Endothelial cell (in vitro differentiated cells): Measurements from ENCODE around the gene GSK3B. TPM values are rescaled to one million over a fixed set of nuclear protein-coding genes. Genes with fewer than 3 reads are reported as not detected.
A peak's percentile ranks its signal among the peaks of the same experiment; 100 is the strongest.
"Not testable (repeated sequence)": the region's sequence is repeated elsewhere in the genome, so short reads cannot be mapped to it uniquely, and the experiment has no call there.

Experiments used
- DNase-seq: peaks from one replicate; pipeline ENCODE4 v3.0.0; 2021; ENCODE audit warnings: low spot score
- H3K27ac Mint-ChIP-seq: one replicate; pipeline ENCODE4 v1.8.0; 2021; ENCODE audit warnings: mixed read lengths, inconsistent platforms; ENCODE audit not compliant: unreplicated experiment
- H3K27me3 Mint-ChIP-seq: one replicate; pipeline ENCODE4 v1.8.0; 2021; ENCODE audit warnings: mild to moderate bottlenecking, moderate library complexity, mixed read lengths, inconsistent platforms; ENCODE audit not compliant: unreplicated experiment
- H3K36me3 Mint-ChIP-seq: one replicate; pipeline ENCODE4 v1.8.0; 2021; ENCODE audit warnings: mild to moderate bottlenecking, low read depth, mixed read lengths, inconsistent platforms; ENCODE audit not compliant: unreplicated experiment
- H3K4me1 Mint-ChIP-seq: one replicate; pipeline ENCODE4 v1.8.0; 2021; ENCODE audit warnings: mild to moderate bottlenecking, mixed read lengths, inconsistent platforms; ENCODE audit not compliant: unreplicated experiment
- H3K4me3 Mint-ChIP-seq: one replicate; pipeline ENCODE4 v1.8.0; 2021; ENCODE audit warnings: mild to moderate bottlenecking, mixed read lengths, inconsistent platforms; ENCODE audit not compliant: unreplicated experiment
- H3K9me3 Mint-ChIP-seq: one replicate; pipeline ENCODE4 v1.8.0; 2021; ENCODE audit warnings: mixed read lengths, inconsistent platforms; ENCODE audit not compliant: unreplicated experiment
- total RNA-seq: library from RNA; stranded (reverse); fragmentation: NEBNext Ultra II Directional; extraction: Animal tissue kit (Norgen Biotek cat#: 25700); gene quantifications from one replicate; pipeline ENCODE4 v1.2.1, GENCODE V29; 2021; ENCODE audit not compliant: unreplicated experiment
- TF ChIP-seq, protein P1 (sequence below): fragments of 200-600 bp; sonication (generic); IDR thresholded peaks from one replicate; pipeline ENCODE4 v1.5.0; 2021; ENCODE audit warnings: antibody characterized with exemption; ENCODE audit not compliant: unreplicated experiment

Gene GSK3B
- total RNA-seq, 1 donor from 2014 or later: 78.6 TPM

DNA sequence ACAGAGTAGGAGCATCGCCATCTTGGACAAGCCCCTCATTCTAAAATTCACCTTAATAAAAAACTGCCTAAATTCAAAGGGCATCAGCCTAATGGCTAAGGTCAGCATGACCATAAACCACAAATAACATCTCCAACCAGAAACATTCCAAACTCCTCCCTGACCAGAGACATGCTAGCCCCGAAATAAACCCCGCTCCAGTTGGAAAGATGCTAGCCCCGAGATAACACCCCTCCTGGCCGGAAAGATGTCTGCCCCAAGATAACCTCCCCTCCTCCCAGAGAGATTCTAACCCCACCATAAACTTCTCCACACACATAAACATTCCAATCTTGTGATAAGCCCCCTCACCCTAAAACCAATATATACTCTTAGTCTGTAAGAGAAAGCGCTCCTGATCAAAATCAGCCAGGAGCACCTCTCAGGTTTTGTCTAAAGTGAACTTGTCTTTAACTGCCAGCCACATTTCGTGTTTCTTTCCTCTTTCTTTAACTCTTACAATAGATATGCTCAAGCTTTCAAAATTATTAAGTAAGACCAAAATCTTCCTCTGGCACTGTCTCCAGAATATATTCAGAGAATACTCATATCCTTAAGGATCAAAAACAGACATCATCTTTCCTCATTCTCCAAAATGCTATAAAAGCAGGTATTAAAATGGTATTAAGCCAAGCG is 104.1 kb downstream of the GSK3B start:
- H3K9me3 Mint-ChIP-seq: peaks cover 4% of the 10 kb centered on the region
- TF ChIP-seq, protein P1, sequence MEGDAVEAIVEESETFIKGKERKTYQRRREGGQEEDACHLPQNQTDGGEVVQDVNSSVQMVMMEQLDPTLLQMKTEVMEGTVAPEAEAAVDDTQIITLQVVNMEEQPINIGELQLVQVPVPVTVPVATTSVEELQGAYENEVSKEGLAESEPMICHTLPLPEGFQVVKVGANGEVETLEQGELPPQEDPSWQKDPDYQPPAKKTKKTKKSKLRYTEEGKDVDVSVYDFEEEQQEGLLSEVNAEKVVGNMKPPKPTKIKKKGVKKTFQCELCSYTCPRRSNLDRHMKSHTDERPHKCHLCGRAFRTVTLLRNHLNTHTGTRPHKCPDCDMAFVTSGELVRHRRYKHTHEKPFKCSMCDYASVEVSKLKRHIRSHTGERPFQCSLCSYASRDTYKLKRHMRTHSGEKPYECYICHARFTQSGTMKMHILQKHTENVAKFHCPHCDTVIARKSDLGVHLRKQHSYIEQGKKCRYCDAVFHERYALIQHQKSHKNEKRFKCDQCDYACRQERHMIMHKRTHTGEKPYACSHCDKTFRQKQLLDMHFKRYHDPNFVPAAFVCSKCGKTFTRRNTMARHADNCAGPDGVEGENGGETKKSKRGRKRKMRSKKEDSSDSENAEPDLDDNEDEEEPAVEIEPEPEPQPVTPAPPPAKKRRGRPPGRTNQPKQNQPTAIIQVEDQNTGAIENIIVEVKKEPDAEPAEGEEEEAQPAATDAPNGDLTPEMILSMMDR: no peak
- DNase-seq: no peak
- H3K4me3 Mint-ChIP-seq: peak overlapping the region; percentile 1
- H3K36me3 Mint-ChIP-seq: peaks cover 3% of the 10 kb centered on the region
- no peak overlapping the region for H3K27ac Mint-ChIP-seq
- H3K4me1 Mint-ChIP-seq: peaks cover 8% of the 10 kb centered on the region
- peaks cover 5% of the 10 kb centered on the region for H3K27me3 Mint-ChIP-seq

DNA sequence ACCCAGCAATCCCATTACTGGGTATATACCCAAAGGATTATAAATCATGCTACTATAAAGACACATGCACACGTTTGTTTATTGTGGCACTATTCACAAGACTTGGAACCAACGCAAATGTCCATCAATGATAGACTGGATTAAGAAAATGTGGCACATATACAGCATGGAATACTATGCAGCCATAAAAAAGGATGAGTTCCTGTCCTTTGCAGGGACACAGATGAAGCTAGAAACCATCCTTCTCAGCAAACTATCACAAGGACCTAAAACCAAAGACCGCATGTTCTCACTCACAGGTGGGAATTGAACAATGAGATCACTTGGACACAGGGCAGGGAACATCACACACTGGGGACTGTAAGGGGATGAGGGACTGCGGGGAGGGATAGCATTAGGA is 107.4 kb downstream of the GSK3B start:
- peaks cover 11% of the 10 kb centered on the region for H3K27me3 Mint-ChIP-seq
- H3K27ac Mint-ChIP-seq, DNase-seq, H3K4me3 Mint-ChIP-seq: not testable (repeated sequence)
- peaks cover 15% of the 10 kb centered on the region for H3K36me3 Mint-ChIP-seq
- H3K9me3 Mint-ChIP-seq: peaks cover 16% of the 10 kb centered on the region
- H3K4me1 Mint-ChIP-seq: peaks cover 12% of the 10 kb centered on the region

DNA sequence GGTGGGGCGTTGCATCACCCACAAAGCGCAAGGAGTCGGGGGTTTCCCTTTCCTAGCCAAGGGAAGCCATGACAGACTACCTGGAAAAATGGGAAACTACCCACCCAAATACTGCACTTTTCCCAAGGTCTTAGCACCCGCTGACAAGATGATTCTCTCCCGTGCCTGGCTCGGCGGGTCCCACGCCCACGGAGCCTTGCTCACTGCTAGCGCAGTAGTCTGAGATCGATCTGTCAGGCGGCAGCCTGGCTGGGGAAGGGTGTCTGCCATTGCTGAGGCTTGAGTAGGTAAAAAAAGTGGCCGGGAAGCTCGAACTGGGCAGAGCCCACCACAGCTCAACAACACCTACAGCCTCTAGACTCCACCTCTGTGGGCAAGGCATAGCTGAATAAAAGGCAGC is 112.9 kb downstream of the GSK3B start:
- Mint-ChIP-seq H3K27ac (no peak overlapping the region), H3K27me3 (peaks cover 16% of the 10 kb centered on the region), H3K4me3 (no peak overlapping the region), H3K9me3 (peaks cover 16% of the 10 kb centered on the region), H3K36me3 (peaks cover 33% of the 10 kb centered on the region), H3K4me1 (peaks cover 9% of the 10 kb centered on the region)
- no peak for DNase-seq
- TF ChIP-seq, protein P1: no peak

DNA sequence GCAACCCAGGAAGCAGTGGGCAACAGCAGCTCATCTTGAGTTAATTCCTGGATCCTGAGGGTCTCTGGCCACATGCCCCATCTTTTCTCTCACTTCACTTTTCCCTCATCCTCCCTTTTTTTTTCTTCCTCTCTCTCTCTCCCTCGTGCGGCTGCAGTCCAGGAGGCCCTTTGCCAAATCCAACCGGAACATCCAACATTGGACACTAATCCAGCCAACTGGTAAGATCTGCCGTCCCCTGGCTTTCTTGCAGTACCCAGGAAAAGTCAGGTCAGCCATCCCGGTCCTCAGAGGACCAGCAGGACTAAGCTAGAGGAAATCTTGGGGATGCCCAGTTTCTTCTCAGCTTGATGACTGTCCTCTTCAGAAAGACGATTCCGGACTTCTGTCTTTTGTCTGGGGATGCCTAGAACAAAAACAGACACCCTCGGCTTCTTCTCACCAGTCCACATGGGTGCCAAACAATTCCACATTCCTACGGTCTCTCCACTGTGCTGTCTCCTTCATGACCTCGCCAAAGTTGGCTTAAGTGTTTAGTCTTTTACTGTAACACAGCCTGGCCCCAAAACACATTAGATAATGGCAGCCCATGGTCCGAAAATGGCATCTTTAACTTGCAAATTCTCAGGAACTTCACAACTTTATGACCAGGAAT is 115.6 kb downstream of the GSK3B start:
- Mint-ChIP-seq H3K4me1 (peaks cover 4% of the 10 kb centered on the region), H3K27me3 (peaks cover 13% of the 10 kb centered on the region), H3K27ac (no peak overlapping the region), H3K36me3 (peaks cover 19% of the 10 kb centered on the region), H3K4me3 (no peak overlapping the region), H3K9me3 (peaks cover under 1% of the 10 kb centered on the region)
- TF ChIP-seq, protein P1: no peak
- DNase-seq: no peak

DNA sequence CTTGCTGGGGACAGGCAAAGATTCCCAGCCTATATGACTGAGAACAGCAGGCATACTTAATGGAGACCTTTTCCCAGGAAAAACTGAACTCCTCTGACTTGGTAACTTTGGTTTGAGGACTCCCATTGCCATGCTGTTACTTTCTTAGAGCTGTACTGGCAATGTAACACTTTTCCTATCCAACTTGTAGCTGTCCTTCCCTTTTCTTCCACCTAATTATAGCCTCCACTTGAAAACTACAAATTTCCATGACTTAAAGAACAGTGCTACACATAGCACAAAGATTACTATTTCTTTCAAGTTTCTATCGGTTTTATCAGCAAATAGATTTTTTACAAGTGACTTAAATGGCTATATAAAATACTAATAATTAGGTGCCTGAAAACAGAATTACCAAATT is 116.9 kb downstream of the GSK3B start:
- Mint-ChIP-seq H3K27ac (no peak overlapping the region), H3K27me3 (peaks cover 12% of the 10 kb centered on the region)

More for the DNA sequence above, 116.9 kb downstream of the GSK3B start:
- no peaks in the 10 kb centered on the region for H3K9me3 Mint-ChIP-seq
- H3K36me3 Mint-ChIP-seq: peaks cover 18% of the 10 kb centered on the region
- peaks cover 4% of the 10 kb centered on the region for H3K4me1 Mint-ChIP-seq
- no peak for DNase-seq
- no peak overlapping the region for H3K4me3 Mint-ChIP-seq
- TF ChIP-seq, protein P1: no peak
